Mucosa of descending colon (tissue), 3 donors: Measurements from ENCODE around the gene TLK1. TPM values are rescaled to one million over a fixed set of nuclear protein-coding genes. Genes with fewer than 3 reads are reported as not detected.
"Not testable (repeated sequence)": the region's sequence is repeated elsewhere in the genome, so short reads cannot be mapped to it uniquely, and the experiment has no call there.

Experiments
- ATAC-seq: fragments of 200-7000 bp; cut with Tn5 transposase; one replicate; pipeline ENCODE4 v1.9.1; 2020; ENCODE audit warnings: mild to moderate bottlenecking, moderate library complexity
- DNase-seq, 3 donors: peaks; one replicate each; pipeline ENCODE4 v3.0.0-alpha.2; 2020
- H3K36me3 ChIP-seq: fragments of 200-600 bp; one replicate; pipeline ENCODE4 v1.8.0; 2021; ENCODE audit warnings: low read depth, mild to moderate bottlenecking
- H3K4me1 ChIP-seq: fragments of 200-600 bp; one replicate; pipeline ENCODE4 v1.8.0; 2021; ENCODE audit warnings: low read depth, mild to moderate bottlenecking
- H3K4me3 ChIP-seq: fragments of 200-600 bp; one replicate; pipeline ENCODE4 v1.8.0; 2021; ENCODE audit warnings: mild to moderate bottlenecking
- H3K9me3 ChIP-seq: fragments of 200-600 bp; one replicate; pipeline ENCODE4 v1.8.0; 2021; ENCODE audit warnings: mild to moderate bottlenecking
- CTCF ChIP-seq: fragments of 200-600 bp; IDR thresholded peaks from one replicate; pipeline ENCODE4 v1.8.0; 2022; ENCODE audit warnings: antibody characterized with exemption, mild to moderate bottlenecking
- intact Hi-C, 2 donors: fragments of 100-400 bp; cut with DNase I in 1 of 2; cut with micrococcal nuclease in 1 of 2; formaldehyde crosslinking; loops; one replicate each; pipeline versions ENCODE4 v1.11.0 to v1.11.1; 2022; cut with DNase I, micrococcal nuclease
- total RNA-seq, 3 donors: library from RNA; stranded (reverse); fragmentation: NEBNext Ultra II Directional in 2 of 3; extraction: Animal tissue kit (Norgen Biotek cat#: 25700) in 2 of 3; gene quantifications; one replicate each; pipeline versions ENCODE4 v1.2.1 to v1.2.4, GENCODE V29; 2021 to 2023
- donor health status: DM: no; HTN: no; CAD: no; lungs with moderate emphysema.
- donor health status: DM: no; HTN: no; CAD: no.
- donor health status: DM: no; HTN: yes; CAD: no.

Gene TLK1
- total RNA-seq, 3 donors from 2014 or later = 91.6 to 112 (median 109) TPM

GRCh38 chr2:171095014-171095582 is 65.6 kb downstream of the TLK1 start:
- TF ChIP-seq CTCF = no peak
- Histone ChIP-seq H3K36me3 (no peaks in the 10 kb centered on the region), H3K4me3 (no peak overlapping the region), H3K9me3 (peaks cover 21% of the 10 kb centered on the region), H3K4me1 (no peaks in the 10 kb centered on the region)
- no peak for ATAC-seq
- DNase-seq = no peak
- intact Hi-C loops = no loop called here

GRCh38 chr2:171091517-171091916 is 69.2 kb downstream of the TLK1 start:
- H3K36me3 ChIP-seq, intact Hi-C loops, H3K9me3 ChIP-seq, H3K4me3 ChIP-seq, H3K4me1 ChIP-seq, DNase-seq, ATAC-seq: not testable (repeated sequence)

- no peak for DNase-seq
- no peaks in the 10 kb centered on the region for H3K36me3 ChIP-seq
- H3K9me3 ChIP-seq = no peaks in the 10 kb centered on the region
- intact Hi-C loops = no loop called here
- peaks cover 11% of the 10 kb centered on the region for H3K4me1 ChIP-seq
- no peak for TF ChIP-seq CTCF
- ATAC-seq = no peak
- H3K4me3 ChIP-seq = no peak overlapping the region
These were observed 71.2 kb downstream of the TLK1 start for GRCh38 chr2:171089489-171089888.

GRCh38 chr2:171088057-171088834 is 72.4 kb downstream of the TLK1 start:
- no peak for ATAC-seq
- TF ChIP-seq CTCF = no peak

GRCh38 chr2:171087547-171087946 is 73.1 kb downstream of the TLK1 start:
- ATAC-seq = no peak
- intact Hi-C loops = no loop called here
- Histone ChIP-seq H3K4me3 (no peak overlapping the region), H3K4me1 (peaks cover 11% of the 10 kb centered on the region), H3K9me3 (no peaks in the 10 kb centered on the region), H3K36me3 (no peaks in the 10 kb centered on the region)
- DNase-seq = no peak
- TF ChIP-seq CTCF = no peak

More at GRCh38 chr2:171088057-171088834, 72.4 kb downstream of the TLK1 start:
- H3K36me3 ChIP-seq = no peaks in the 10 kb centered on the region
- no peaks in the 10 kb centered on the region for H3K9me3 ChIP-seq
- DNase-seq = no peak
- intact Hi-C loops = no loop called here
- peaks cover 11% of the 10 kb centered on the region for H3K4me1 ChIP-seq
- H3K4me3 ChIP-seq = no peak overlapping the region
